Vagina (tissue), 2 donors: Measurements from ENCODE around the gene EHD3. TPM values are rescaled to one million over a fixed set of nuclear protein-coding genes. Genes with fewer than 3 reads are reported as not detected.
A peak's percentile ranks its signal among the peaks of the same experiment; 100 is the strongest.

ENCODE experiments used
- DNase-seq, 2 donors: peaks; one replicate each; pipeline ENCODE4 v3.0.0-alpha.2; 2017; ENCODE audit errors: extremely low spot score in 2 of 2
- H3K27ac ChIP-seq: fragments of 200-600 bp; sonication (generic); one replicate; pipeline ENCODE4 v1.5.1; 2019
- H3K27me3 ChIP-seq: fragments of 200-600 bp; sonication (generic); one replicate; pipeline ENCODE4 v1.5.1; 2019
- H3K36me3 ChIP-seq, 2 donors: fragments of 200-600 bp; sonication (generic); one replicate each; pipeline ENCODE4 v1.5.1; 2017 to 2019
- H3K4me1 ChIP-seq: fragments of 200-600 bp; sonication (generic); one replicate; pipeline ENCODE4 v1.5.1; 2019
- H3K4me3 ChIP-seq, 2 donors: fragments of 200-600 bp; sonication (generic); 1 replicate in 1 of 2; 2 replicates in 1 of 2; pipeline ENCODE4 v1.5.1; 2016 to 2019
- H3K9me3 ChIP-seq: fragments of 200-600 bp; sonication (generic); one replicate; pipeline ENCODE4 v1.5.1; 2019
- CTCF ChIP-seq, 3 experiments: fragments of 450-650 bp in 2 of 3; fragments of 200-600 bp in 1 of 3; sonication (generic) in 1 of 3; IDR thresholded peaks; one replicate each; pipeline ENCODE4 v1.5.1; 2017 to 2019; ENCODE audit warnings: antibody characterized with exemption in 3 of 3, mild to moderate bottlenecking in 2 of 3, moderate library complexity in 2 of 3
- POLR2A ChIP-seq, 2 donors: fragments of 450-650 bp; IDR thresholded peaks; one replicate each; pipeline ENCODE4 v1.6.1; 2017; ENCODE audit warnings: antibody characterized with exemption in 2 of 2, mild to moderate bottlenecking in 2 of 2, moderate library complexity in 2 of 2
- POLR2AphosphoS5 ChIP-seq, 2 donors: sonication (generic); formaldehyde crosslinking; IDR thresholded peaks; one replicate each; pipeline ENCODE4 v1.9.0; 2017; ENCODE audit warnings: antibody characterized with exemption in 2 of 2, mild to moderate bottlenecking in 2 of 2, low read depth in 1 of 2; ENCODE audit not compliant: insufficient read depth in 1 of 2
- intact Hi-C: fragments of 100-400 bp; cut with DNase I; formaldehyde crosslinking; loops from one replicate; pipeline ENCODE4 v1.15.1; 2023
- total RNA-seq: library from RNA; depleted of rRNA; stranded (reverse); fragments of >200 nt; gene quantifications from one replicate; pipeline ENCODE4 v1.2.3, GENCODE V29; 2016

The EHD3 gene
- total RNA-seq, 1 donor from 2014 or later, result 10.3 TPM

DNA sequence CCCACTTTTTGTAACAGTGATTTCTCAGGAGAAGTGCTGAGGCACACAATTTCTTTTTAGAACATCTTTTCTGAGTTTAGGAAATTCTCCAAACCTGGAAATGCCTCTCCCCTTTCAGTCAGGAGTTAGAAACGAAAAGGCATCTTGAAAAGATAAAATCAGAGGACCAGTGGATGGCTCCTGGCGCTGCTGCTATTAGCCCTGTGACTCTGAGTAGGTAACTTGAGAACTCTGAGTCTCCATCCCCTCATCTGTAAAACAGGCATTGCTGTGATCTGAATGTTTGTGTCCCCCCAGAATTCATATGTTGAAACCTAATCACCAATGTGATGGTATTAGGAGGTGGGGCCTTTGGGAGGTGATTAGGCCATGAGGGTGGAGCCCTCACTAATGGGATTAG lies 50.2 kb downstream of the EHD3 start:
- Histone ChIP-seq H3K27me3 (no peaks in the 10 kb centered on the region), H3K4me3 (no peak overlapping the region), H3K4me1 (peaks cover 15% of the 10 kb centered on the region), H3K27ac (no peak overlapping the region), H3K36me3 (no peaks in the 10 kb centered on the region), H3K9me3 (no peaks in the 10 kb centered on the region)
- TF ChIP-seq POLR2A (IDR thresholded peaks at IDR 0.05) (no peak), POLR2AphosphoS5 (IDR thresholded peaks at IDR 0.05; ENCODE audit: insufficient read depth in 1 of 2, low read depth in 1 of 2) (no peak), CTCF (IDR thresholded peaks at IDR 0.05) (no peak)
- DNase-seq, result no peak
- intact Hi-C loops, result no loop called here

- intact Hi-C loops, result no loop called here
- no peak for DNase-seq
- TF ChIP-seq POLR2AphosphoS5 (IDR thresholded peaks at IDR 0.05; ENCODE audit: insufficient read depth in 1 of 2, low read depth in 1 of 2), result peak in 1 of 2 donors; percentile 7
- no peak for TF ChIP-seq POLR2A (IDR thresholded peaks at IDR 0.05)
- Histone ChIP-seq H3K9me3 (no peaks in the 10 kb centered on the region), H3K36me3 (no peaks in the 10 kb centered on the region), H3K4me1 (peaks cover 15% of the 10 kb centered on the region), H3K4me3 (no peak overlapping the region), H3K27ac (no peak overlapping the region), H3K27me3 (no peaks in the 10 kb centered on the region)
Observed at GRCh38 chr2:31286230-31286629, 52.3 kb downstream of the EHD3 start.

DNA sequence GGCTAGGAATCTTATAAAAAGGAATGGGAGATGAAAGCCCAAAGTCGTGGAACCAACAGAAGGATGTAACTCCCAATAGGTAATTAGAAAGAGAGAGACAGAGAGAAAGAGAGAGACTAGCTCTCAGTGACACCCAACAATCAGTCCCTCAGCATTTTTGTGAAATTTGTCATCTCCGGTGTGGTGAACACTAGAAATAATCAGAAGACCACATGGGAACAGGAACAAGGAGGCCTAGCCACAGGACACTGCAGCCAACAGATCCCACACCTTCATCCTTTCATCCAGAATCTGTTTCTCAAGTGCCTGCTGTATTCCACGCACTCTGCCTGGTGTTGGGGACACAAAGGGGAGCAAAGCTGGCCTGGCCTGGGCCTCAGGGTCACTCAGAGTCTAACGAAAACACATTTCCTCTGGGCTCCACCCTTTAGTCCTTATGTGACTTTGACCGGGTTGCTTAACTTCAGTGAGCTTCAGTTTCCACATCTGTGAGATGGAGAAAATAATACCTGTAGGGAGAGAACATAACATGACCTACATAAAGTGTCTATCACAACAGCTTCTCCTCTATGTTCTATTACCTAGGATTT lies 53.1 kb downstream of the EHD3 start:
- no peak for DNase-seq
- Histone ChIP-seq H3K9me3 (no peaks in the 10 kb centered on the region), H3K4me1 (peaks cover 15% of the 10 kb centered on the region), H3K36me3 (no peaks in the 10 kb centered on the region), H3K27me3 (no peaks in the 10 kb centered on the region), H3K4me3 (no peak overlapping the region), H3K27ac (no peak overlapping the region)
- intact Hi-C loops, result no loop called here
- TF ChIP-seq POLR2A (IDR thresholded peaks at IDR 0.05) (no peak), CTCF (IDR thresholded peaks at IDR 0.05) (no peak), POLR2AphosphoS5 (IDR thresholded peaks at IDR 0.05; ENCODE audit: insufficient read depth in 1 of 2, low read depth in 1 of 2) (no peak)

DNA sequence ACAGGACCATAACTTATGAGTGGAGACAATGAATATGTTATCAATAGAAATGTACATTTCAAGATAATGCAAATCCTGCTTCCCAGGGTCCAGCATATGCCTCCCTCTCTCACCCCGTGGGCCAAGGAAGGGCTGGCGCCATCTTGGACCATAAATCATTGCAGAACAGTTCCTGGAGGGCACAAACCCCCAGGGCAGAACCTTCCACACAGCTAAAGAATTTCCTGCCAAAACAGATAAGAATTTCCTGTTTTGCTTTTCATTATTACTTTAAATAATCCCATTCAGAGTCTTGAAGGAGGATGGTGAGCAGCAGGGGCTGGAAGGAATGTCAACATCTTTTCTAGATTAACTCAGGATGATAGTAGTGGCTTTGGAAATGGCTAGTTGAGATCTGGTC lies 53.7 kb downstream of the EHD3 start:
- intact Hi-C loops, result no loop called here

GRCh38 chr2:31294196-31294595 lies 60.2 kb downstream of the EHD3 start:
- Histone ChIP-seq H3K27me3 (no peaks in the 10 kb centered on the region), H3K4me1 (peaks cover 10% of the 10 kb centered on the region), H3K4me3 (no peak overlapping the region), H3K9me3 (no peaks in the 10 kb centered on the region), H3K27ac (no peak overlapping the region), H3K36me3 (no peaks in the 10 kb centered on the region)
- intact Hi-C loops, result no loop called here
- no peak for TF ChIP-seq CTCF (IDR thresholded peaks at IDR 0.05)
- peak in 1 of 2 donors; percentile 35 for TF ChIP-seq POLR2AphosphoS5 (IDR thresholded peaks at IDR 0.05; ENCODE audit: insufficient read depth in 1 of 2, low read depth in 1 of 2)
- no peak for TF ChIP-seq POLR2A (IDR thresholded peaks at IDR 0.05)
- no peak for DNase-seq

More for the DNA sequence above, 53.7 kb downstream of the EHD3 start:
- no peak overlapping the region for H3K4me3 ChIP-seq
- H3K9me3 ChIP-seq, result no peaks in the 10 kb centered on the region
- no peak overlapping the region for H3K27ac ChIP-seq
- DNase-seq, result no peak
- H3K27me3 ChIP-seq, result no peaks in the 10 kb centered on the region
- peaks cover 15% of the 10 kb centered on the region for H3K4me1 ChIP-seq
- no peak for TF ChIP-seq POLR2A (IDR thresholded peaks at IDR 0.05)
- H3K36me3 ChIP-seq, result no peaks in the 10 kb centered on the region

DNA sequence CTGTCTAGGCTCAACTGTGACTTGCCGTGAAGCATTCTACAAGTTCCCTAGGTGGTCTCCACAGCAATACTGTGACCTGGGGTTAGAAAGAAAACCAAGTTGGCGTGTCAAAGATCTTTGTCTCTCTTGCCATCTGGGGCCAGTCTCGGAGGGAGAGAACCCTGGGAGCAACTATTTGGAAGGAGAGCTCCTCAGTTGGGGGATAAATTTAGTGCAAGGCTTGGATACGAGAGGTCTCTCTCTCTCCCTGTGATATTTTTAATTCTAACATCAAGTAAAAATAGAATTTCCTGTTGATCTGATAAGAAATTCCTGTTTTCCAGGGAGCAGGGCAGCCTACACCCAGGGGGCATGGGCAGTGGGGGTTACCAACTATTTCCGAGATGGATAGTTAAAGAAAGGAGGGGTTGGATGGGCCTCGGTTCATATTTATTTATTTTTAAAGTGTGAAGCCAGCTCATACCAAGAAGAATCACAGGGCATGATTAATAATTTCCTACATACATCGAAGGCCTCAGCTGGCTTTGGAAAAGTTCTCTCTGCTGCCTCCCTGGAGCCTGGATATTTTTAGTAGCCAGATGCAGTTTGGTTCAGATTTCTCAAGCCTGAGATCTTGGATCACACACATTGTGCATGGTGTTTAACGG lies 62.8 kb downstream of the EHD3 start:
- TF ChIP-seq POLR2AphosphoS5 (IDR thresholded peaks at IDR 0.05; ENCODE audit: insufficient read depth in 1 of 2, low read depth in 1 of 2), result no peak
- no peak for TF ChIP-seq POLR2A (IDR thresholded peaks at IDR 0.05)
- TF ChIP-seq CTCF (IDR thresholded peaks at IDR 0.05), result no peak
- Histone ChIP-seq H3K27me3 (no peaks in the 10 kb centered on the region), H3K9me3 (no peaks in the 10 kb centered on the region), H3K4me1 (peaks cover 10% of the 10 kb centered on the region), H3K27ac (no peak overlapping the region), H3K4me3 (no peak overlapping the region), H3K36me3 (no peaks in the 10 kb centered on the region)
- no peak for DNase-seq
- intact Hi-C loops, result no loop called here
